ENCODE measurements around the gene EP400. TPM values are rescaled to one million over a fixed set of nuclear protein-coding genes. Genes with fewer than 3 reads are reported as not detected.

EP400 gene
- total RNA-seq, 2 donors from 2014 or later: 10.5 to 15.5 TPM

DNA sequence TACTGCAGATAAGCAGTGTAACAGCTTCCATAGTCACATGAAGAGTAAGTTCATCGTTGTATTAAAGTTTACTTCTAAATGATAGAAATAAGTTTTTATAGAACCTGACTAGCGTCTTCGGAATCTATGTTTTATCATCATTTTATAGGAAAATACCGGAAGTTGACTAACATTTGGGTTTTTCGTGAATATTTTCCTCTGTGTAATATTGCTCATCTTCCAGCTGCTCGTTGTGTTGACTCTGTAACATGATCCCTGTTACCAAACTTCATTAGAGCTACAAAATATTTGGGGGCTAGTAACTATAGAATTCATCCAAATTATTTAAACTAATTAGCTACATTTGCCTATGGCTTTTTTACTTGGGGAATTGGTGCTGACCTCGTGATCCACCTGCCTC, 157.2 kb downstream of the EP400 start:
- no peak for DNase-seq (ENCODE audit: low spot score)
- TF ChIP-seq, protein P1, sequence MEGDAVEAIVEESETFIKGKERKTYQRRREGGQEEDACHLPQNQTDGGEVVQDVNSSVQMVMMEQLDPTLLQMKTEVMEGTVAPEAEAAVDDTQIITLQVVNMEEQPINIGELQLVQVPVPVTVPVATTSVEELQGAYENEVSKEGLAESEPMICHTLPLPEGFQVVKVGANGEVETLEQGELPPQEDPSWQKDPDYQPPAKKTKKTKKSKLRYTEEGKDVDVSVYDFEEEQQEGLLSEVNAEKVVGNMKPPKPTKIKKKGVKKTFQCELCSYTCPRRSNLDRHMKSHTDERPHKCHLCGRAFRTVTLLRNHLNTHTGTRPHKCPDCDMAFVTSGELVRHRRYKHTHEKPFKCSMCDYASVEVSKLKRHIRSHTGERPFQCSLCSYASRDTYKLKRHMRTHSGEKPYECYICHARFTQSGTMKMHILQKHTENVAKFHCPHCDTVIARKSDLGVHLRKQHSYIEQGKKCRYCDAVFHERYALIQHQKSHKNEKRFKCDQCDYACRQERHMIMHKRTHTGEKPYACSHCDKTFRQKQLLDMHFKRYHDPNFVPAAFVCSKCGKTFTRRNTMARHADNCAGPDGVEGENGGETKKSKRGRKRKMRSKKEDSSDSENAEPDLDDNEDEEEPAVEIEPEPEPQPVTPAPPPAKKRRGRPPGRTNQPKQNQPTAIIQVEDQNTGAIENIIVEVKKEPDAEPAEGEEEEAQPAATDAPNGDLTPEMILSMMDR (IDR thresholded peaks at IDR 0.05): no peak
- H3K4me3 ChIP-seq: no peak overlapping the region
- H3K27me3 ChIP-seq: no peaks in the 10 kb centered on the region
- H3K4me1 ChIP-seq: no peaks in the 10 kb centered on the region
- no peak overlapping the region for H3K27ac ChIP-seq
- H3K36me3 ChIP-seq: peaks cover 30% of the 10 kb centered on the region
- H3K9me3 ChIP-seq: no peaks in the 10 kb centered on the region

DNA sequence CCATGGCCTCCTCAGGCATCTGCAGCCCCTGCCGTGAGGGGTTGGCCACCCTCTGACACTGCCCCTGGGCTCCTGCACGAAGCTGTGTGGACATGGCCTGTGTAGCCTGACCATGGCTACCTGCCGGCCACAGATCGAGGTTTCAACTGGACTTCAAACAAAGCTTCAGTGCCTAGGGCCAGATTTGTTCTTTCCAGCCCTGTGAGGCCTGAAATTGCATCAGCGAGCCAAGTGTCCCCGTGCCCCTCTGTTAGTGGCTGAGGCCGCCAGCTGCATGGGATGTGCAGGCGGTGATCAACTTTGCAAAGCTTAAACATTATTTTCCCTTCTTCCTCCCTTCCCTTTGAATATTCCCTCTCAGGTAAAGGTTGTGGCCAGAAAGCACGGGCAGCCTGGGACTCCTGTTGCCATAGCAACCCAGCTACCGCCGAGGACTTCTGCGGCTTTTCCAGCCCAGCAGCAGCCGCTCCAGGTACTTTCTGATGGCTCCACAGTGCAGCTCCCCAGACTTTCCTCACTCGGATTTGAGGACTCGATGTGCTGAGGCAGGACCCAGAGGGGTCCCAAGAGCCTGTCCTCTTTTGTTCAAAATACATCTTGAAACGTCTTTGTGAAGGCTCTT, 158.6 kb downstream of the EP400 start:
- Histone ChIP-seq H3K4me1 (no peaks in the 10 kb centered on the region), H3K4me3 (no peak overlapping the region), H3K36me3 (peaks cover 35% of the 10 kb centered on the region), H3K27me3 (no peaks in the 10 kb centered on the region), H3K27ac (no peak overlapping the region), H3K9me3 (no peaks in the 10 kb centered on the region)
- TF ChIP-seq, protein P1 (IDR thresholded peaks at IDR 0.05): no peak
- DNase-seq (ENCODE audit: low spot score): peak; percentile 48

DNA sequence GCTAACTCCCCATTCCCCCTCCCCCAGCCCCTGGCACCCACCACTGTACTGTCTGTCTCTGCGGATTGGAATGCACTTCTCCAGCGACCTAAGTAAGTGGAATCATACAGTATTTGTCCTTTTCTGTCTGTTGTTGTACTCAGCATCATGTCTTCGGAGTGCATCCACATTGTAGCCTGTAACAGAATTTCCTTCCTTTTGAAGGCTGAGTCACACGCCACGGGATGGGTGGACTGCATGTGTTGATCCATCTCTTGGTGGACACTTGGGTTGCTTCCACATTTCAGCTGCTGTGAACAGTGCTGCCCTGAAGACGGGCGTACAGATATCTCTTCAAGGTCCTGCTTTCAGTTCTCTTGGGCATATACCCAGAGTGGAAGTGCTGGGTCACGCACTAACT, 160.0 kb downstream of the EP400 start:
- Histone ChIP-seq H3K36me3 (peaks cover 40% of the 10 kb centered on the region), H3K4me3 (no peak overlapping the region), H3K27ac (no peak overlapping the region), H3K27me3 (no peaks in the 10 kb centered on the region), H3K9me3 (no peaks in the 10 kb centered on the region), H3K4me1 (no peaks in the 10 kb centered on the region)
- no peak for DNase-seq (ENCODE audit: low spot score)
- TF ChIP-seq, protein P1 (IDR thresholded peaks at IDR 0.05): no peak

DNA sequence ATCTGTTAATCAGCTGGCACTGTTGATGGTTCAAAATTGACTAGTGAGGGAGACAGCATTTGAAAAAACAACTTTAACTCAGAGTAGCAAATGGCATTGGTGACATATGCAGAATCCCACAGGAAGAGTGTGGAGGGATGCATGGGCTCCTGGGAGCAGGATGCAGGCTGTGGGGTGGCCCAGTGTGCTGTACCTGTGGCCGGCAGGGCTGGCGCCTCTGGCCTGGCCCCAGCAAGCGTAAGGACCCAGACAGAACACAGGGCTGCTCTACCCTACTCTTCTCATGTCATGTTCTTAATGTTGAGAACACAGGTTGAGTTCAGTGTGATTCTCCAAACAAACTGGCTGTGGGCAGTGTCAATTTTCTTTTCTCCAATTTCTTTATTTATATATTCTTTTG, 160.9 kb downstream of the EP400 start:
- H3K4me3 ChIP-seq: no peak overlapping the region
- DNase-seq (ENCODE audit: low spot score): no peak

DNA sequence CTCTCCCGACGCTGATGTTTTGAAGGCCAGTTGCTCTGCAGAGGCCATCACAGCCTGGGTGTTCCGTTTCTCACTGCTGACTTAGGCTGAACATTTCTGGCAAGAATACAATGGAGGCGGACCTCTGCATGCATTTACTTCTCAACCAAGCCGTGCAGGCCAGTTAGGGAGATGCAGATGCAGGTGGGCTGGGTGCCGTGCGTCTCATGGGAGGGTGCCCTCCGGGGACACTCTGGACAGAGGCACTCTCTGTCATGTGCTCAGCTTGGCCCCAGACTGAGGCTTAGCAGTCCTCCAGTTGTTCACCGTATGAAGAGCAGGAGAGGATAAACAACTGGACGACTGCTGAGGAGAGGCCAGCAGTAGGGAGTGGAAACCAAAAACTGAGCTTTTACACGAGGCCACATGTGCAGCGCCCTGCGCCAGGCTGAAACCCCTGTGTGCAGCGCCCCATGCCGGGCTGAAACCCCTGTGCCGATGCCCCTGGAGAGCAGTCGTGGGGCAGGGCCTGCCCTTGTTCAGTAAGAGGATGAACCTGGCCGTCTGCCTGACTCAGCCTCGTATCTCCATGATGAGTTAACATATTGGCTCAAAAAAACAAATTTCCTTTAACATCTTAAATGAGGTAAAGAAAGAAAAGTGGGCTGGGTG, 162.0 kb downstream of the EP400 start:
- H3K9me3 ChIP-seq: no peaks in the 10 kb centered on the region
- no peak overlapping the region for H3K4me3 ChIP-seq
- H3K27ac ChIP-seq: no peak overlapping the region
- TF ChIP-seq, protein P1 (IDR thresholded peaks at IDR 0.05): no peak
- DNase-seq (ENCODE audit: low spot score): no peak
- H3K36me3 ChIP-seq: peaks cover 44% of the 10 kb centered on the region
- no peaks in the 10 kb centered on the region for H3K27me3 ChIP-seq
- H3K4me1 ChIP-seq: no peaks in the 10 kb centered on the region

More for the DNA sequence above, 160.9 kb downstream of the EP400 start:
- Histone ChIP-seq H3K27me3 (no peaks in the 10 kb centered on the region), H3K36me3 (peaks cover 41% of the 10 kb centered on the region), H3K9me3 (no peaks in the 10 kb centered on the region), H3K4me1 (no peaks in the 10 kb centered on the region), H3K27ac (no peak overlapping the region)
- TF ChIP-seq, protein P1 (IDR thresholded peaks at IDR 0.05): no peak
